ENCODE data around the gene GREM2. TPM values are rescaled to one million over a fixed set of nuclear protein-coding genes. Genes with fewer than 3 reads are reported as not detected.

GREM2 gene
- polyA plus RNA-seq, 2 of the 4 experiments (the other 2 are of a cell fraction) = 0.13 to 0.59 TPM

GRCh38 chr1:240619906-240620621 is 8.1 kb upstream of the GREM2 start:
- ChIA-PET POLR2A (no interaction called here), CTCF (interaction anchor here (1.1 to 2.4 kb wide), 2 partner anchors 12 to 430 kb away, joined by 3 to 6 read pairs; no protein-coding TSS in a partner anchor)
- H3K4me3 ChIP-seq = no peak overlapping the region
- FAIRE-seq = no peak
- no peak overlapping the region for H3K4me2 ChIP-seq
- no peak for DNase-seq (ENCODE audit: low read depth in 1 of 2, low spot score in 1 of 2)
- ATAC-seq = no peak
- TF ChIP-seq JUN (IDR thresholded peaks at IDR 0.05) = no peak
- TF ChIP-seq KDM1A (IDR thresholded peaks at IDR 0.05; ENCODE audit: low read depth) = no peak
- TF ChIP-seq NR3C1 (IDR thresholded peaks at IDR 0.05) = no peak
- no peak for TF ChIP-seq PHF8 (IDR thresholded peaks at IDR 0.05; ENCODE audit: borderline replicate concordance, low read depth)
- no peak for TF ChIP-seq SMC3 (IDR thresholded peaks at IDR 0.05)
- no peak for TF ChIP-seq ZC3H11A (IDR thresholded peaks at IDR 0.05)
- no peak for TF ChIP-seq ATOH8 (CRISPR knock-in tag; IDR thresholded peaks at IDR 0.05; ENCODE audit: low read depth)
- TF ChIP-seq GATA3 (IDR thresholded peaks at IDR 0.05; ENCODE audit: borderline replicate concordance) = no peak
- no peak for TF ChIP-seq SREBF2 (IDR thresholded peaks at IDR 0.05)
- no peak for TF ChIP-seq BHLHE40 (IDR thresholded peaks at IDR 0.05; ENCODE audit: low read depth, low read length)
- TF ChIP-seq, protein P1, sequence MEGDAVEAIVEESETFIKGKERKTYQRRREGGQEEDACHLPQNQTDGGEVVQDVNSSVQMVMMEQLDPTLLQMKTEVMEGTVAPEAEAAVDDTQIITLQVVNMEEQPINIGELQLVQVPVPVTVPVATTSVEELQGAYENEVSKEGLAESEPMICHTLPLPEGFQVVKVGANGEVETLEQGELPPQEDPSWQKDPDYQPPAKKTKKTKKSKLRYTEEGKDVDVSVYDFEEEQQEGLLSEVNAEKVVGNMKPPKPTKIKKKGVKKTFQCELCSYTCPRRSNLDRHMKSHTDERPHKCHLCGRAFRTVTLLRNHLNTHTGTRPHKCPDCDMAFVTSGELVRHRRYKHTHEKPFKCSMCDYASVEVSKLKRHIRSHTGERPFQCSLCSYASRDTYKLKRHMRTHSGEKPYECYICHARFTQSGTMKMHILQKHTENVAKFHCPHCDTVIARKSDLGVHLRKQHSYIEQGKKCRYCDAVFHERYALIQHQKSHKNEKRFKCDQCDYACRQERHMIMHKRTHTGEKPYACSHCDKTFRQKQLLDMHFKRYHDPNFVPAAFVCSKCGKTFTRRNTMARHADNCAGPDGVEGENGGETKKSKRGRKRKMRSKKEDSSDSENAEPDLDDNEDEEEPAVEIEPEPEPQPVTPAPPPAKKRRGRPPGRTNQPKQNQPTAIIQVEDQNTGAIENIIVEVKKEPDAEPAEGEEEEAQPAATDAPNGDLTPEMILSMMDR (IDR thresholded peaks at IDR 0.05) = no peak
- TF ChIP-seq POLR2AphosphoS2 (conservative IDR thresholded peaks at IDR 0.05; ENCODE audit: low read length) = no peak
- no peak for TF ChIP-seq ELK1 (IDR thresholded peaks at IDR 0.05; ENCODE audit: low read depth, low read length)
- no peak for TF ChIP-seq HEYL (CRISPR knock-in tag; IDR thresholded peaks at IDR 0.05)
- TF ChIP-seq MAFK (IDR thresholded peaks at IDR 0.05; ENCODE audit: partially characterized antibody) = no peak
- TF ChIP-seq KDM5A (IDR thresholded peaks at IDR 0.05) = no peak
- no peak for TF ChIP-seq RFX5 (IDR thresholded peaks at IDR 0.05)
- H3K27ac ChIP-seq = no peak overlapping the region
- no peaks in the 10 kb centered on the region for H3K9me3 ChIP-seq
- no peaks in the 10 kb centered on the region for H3K4me1 ChIP-seq
- WGBS (ENCODE audit: missing lambda C conversion rate) = 81% methylated on average over 19 of the region's 19 CpGs

GRCh38 chr1:240619357-240619756 is 7.4 kb upstream of the GREM2 start:
- FAIRE-seq (no peak), DNase-seq (ENCODE audit: low read depth in 1 of 2, low spot score in 1 of 2) (no peak), ATAC-seq (no peak)
- Histone ChIP-seq H3K27ac (no peak overlapping the region), H3K4me1 (no peaks in the 10 kb centered on the region), H3K4me3 (no peak overlapping the region), H3K4me2 (no peak overlapping the region), H3K9me3 (no peaks in the 10 kb centered on the region)
- 77% methylated on average over 5 of the region's 5 CpGs for WGBS (ENCODE audit: missing lambda C conversion rate)
- ChIA-PET POLR2A (no interaction called here), CTCF (interaction anchor here (1.1 to 2.4 kb wide), 2 partner anchors 11 to 430 kb away, joined by 3 to 6 read pairs; no protein-coding TSS in a partner anchor)
- TF ChIP-seq HOXB13 (CRISPR knock-in tag; IDR thresholded peaks at IDR 0.05; ENCODE audit: low read depth) (no peak), NFE2L2 (conservative IDR thresholded peaks at IDR 0.05; ENCODE audit: low read length) (no peak), E2F6 (IDR thresholded peaks at IDR 0.05; ENCODE audit: borderline replicate concordance, low read depth) (no peak), PHF8 (IDR thresholded peaks at IDR 0.05; ENCODE audit: borderline replicate concordance, low read depth) (no peak), TFCP2L1 (CRISPR knock-in tag; IDR thresholded peaks at IDR 0.05) (no peak), KDM1A (IDR thresholded peaks at IDR 0.05; ENCODE audit: low read depth) (no peak), NPAS2 (CRISPR knock-in tag; IDR thresholded peaks at IDR 0.05; ENCODE audit: borderline replicate concordance) (no peak), RAD21 (conservative IDR thresholded peaks at IDR 0.05 in 1 of 2, IDR thresholded peaks at IDR 0.05 in 1 of 2) (no peak), ZNF302 (CRISPR knock-in tag; IDR thresholded peaks at IDR 0.05) (no peak), EHF (CRISPR knock-in tag; IDR thresholded peaks at IDR 0.05) (no peak), GATA3 (IDR thresholded peaks at IDR 0.05; ENCODE audit: borderline replicate concordance) (no peak), MYC (IDR thresholded peaks at IDR 0.05; ENCODE audit: borderline replicate concordance, low read length) (no peak), RNF2 (IDR thresholded peaks at IDR 0.05; ENCODE audit: borderline replicate concordance, low read depth) (no peak), PBX3 (IDR thresholded peaks at IDR 0.05) (no peak), ATOH8 (CRISPR knock-in tag; IDR thresholded peaks at IDR 0.05; ENCODE audit: low read depth) (no peak)
- TF ChIP-seq, protein P2, sequence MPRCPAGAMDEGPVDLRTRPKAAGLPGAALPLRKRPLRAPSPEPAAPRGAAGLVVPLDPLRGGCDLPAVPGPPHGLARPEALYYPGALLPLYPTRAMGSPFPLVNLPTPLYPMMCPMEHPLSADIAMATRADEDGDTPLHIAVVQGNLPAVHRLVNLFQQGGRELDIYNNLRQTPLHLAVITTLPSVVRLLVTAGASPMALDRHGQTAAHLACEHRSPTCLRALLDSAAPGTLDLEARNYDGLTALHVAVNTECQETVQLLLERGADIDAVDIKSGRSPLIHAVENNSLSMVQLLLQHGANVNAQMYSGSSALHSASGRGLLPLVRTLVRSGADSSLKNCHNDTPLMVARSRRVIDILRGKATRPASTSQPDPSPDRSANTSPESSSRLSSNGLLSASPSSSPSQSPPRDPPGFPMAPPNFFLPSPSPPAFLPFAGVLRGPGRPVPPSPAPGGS (IDR thresholded peaks at IDR 0.05) = no peak

Measured in A549 (cell line).